Measurements from ENCODE around the gene VAV3.

DNA sequence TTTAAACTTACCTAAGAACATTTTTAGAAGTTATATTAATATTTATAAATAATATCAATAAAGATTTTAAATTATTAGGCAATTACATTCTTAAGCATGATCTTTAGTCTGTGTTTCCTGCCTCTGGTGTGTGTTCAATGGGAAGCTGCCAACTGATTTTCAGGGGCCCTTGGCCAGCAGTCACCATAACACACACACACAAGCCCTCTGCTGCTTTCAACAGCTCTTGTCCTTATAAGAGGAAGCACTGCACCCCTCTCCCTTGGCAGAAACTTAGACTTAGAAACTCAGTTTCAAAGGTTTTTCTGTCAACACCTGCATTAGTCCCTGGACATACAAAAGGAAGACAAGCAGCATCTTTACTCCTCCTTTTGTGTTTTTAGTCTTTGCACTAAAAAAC lies 81.4 kb downstream of the VAV3 start:
- TF ChIP-seq, protein P1, sequence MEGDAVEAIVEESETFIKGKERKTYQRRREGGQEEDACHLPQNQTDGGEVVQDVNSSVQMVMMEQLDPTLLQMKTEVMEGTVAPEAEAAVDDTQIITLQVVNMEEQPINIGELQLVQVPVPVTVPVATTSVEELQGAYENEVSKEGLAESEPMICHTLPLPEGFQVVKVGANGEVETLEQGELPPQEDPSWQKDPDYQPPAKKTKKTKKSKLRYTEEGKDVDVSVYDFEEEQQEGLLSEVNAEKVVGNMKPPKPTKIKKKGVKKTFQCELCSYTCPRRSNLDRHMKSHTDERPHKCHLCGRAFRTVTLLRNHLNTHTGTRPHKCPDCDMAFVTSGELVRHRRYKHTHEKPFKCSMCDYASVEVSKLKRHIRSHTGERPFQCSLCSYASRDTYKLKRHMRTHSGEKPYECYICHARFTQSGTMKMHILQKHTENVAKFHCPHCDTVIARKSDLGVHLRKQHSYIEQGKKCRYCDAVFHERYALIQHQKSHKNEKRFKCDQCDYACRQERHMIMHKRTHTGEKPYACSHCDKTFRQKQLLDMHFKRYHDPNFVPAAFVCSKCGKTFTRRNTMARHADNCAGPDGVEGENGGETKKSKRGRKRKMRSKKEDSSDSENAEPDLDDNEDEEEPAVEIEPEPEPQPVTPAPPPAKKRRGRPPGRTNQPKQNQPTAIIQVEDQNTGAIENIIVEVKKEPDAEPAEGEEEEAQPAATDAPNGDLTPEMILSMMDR (IDR thresholded peaks at IDR 0.05 in 2 of 3, conservative IDR thresholded peaks at IDR 0.05 in 1 of 3; ENCODE audit: borderline replicate concordance in 1 of 3, insufficient read depth in 1 of 3, low read depth in 2 of 3, low read length in 2 of 3): no peak
- TF ChIP-seq RAD21 (IDR thresholded peaks at IDR 0.05; ENCODE audit: low read depth): no peak
- no peak for TF ChIP-seq EGR1 (IDR thresholded peaks at IDR 0.05; ENCODE audit: low read depth)
- no peak for TF ChIP-seq EZH2 (IDR thresholded peaks at IDR 0.05)
- TF ChIP-seq, protein P2, sequence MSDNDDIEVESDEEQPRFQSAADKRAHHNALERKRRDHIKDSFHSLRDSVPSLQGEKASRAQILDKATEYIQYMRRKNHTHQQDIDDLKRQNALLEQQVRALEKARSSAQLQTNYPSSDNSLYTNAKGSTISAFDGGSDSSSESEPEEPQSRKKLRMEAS (IDR thresholded peaks at IDR 0.05): no peak
- TF ChIP-seq POLR2A (IDR thresholded peaks at IDR 0.05; ENCODE audit: borderline replicate concordance, extremely low read depth, insufficient read depth, insufficient read length): no peak
- no peak for TF ChIP-seq EZH2phosphoT487 (IDR thresholded peaks at IDR 0.05; ENCODE audit: borderline replicate concordance)
- no peak for TF ChIP-seq ZFX (IDR thresholded peaks at IDR 0.05)
- TF ChIP-seq JUND (IDR thresholded peaks at IDR 0.05): no peak
